Myocyte (in vitro differentiated cells): ENCODE data around the gene TRIM56. TPM values are rescaled to one million over a fixed set of nuclear protein-coding genes. Genes with fewer than 3 reads are reported as not detected.
"Not testable (repeated sequence)": the region's sequence is repeated elsewhere in the genome, so short reads cannot be mapped to it uniquely, and the experiment has no call there.

Experiments used
- DNase-seq: peaks from one replicate; pipeline ENCODE4 v3.0.0-alpha.2; 2012; ENCODE audit warnings: low read depth
- total RNA-seq: library from RNA; depleted of rRNA; stranded (reverse); fragments of >200 nt; gene quantifications from 2 replicates; pipeline ENCODE4 v1.2.3, GENCODE V29; 2014

The TRIM56 gene
- total RNA-seq, 1 donor from 2014 or later: 7.8 TPM

DNA sequence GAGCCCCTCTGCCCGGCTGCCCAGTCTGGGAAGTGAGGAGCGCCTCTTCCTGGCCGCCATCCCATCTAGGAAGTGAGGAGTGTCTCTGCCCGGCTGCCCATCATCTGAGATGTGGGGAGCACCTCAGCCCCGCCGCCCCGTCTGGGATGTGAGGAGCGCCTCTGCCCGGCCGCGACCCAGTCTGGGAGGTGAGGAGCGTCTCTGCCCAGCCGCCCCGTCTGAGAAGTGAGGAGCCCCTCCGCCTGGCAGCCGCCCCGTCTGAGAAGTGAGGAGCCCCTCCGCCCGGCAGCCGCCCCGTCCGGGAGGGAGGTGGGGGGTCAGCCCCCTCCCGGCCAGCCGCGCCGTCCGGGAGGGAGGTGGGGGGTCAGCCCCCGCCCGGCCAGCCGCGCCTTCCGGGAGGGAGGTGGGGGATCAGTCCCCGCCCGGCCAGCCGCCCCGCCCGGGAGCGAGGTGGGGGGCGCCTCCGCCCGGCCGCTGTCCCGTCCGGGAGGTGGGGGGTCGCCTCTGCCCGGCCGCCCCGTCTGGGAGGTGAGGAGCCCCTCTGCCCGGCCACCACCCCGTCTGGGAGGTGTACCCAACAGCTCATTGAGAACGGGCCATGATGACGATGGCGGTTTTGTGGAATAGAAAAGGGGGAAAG lies 7.1 kb downstream of the TRIM56 start:
- DNase-seq: not testable (repeated sequence)

DNA sequence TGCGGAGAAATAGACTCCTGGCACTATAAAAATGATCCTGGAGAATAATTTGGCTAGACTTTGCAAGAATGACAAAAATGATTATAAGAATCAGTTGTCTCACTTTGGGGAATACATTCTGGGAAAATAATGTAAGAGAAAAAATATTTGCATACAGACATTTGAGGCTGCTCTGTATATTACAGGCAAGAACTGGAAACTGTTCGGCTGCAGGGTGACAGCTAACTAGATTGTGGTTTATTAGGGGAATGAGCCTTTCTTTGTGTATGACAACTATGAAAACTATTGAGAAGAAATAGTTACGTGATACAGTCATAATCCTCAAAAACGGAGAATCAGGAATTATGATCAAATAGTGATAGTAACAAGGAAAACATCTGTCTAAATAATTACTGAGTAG lies 8.6 kb downstream of the TRIM56 start:
- peak; percentile 63 for DNase-seq

DNA sequence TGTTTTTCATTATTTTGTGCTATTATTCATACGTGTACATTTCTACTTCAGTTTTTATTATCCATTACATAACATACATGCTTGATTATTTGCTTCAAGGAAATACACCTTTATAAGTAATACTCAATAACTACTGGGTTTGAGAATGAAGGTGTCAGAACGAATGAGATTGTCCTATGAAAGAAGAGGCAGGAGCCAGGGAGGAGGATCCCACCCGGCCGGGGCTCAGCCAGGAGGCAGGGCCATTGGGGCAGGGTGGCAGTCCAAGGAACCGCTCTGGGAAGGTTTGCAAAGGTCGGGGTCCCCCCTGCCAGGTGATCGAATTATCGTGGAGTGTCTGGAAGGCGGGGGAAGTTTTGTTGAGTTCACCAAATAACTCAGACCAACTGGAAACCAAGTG lies 9.1 kb downstream of the TRIM56 start:
- DNase-seq: no peak

DNA sequence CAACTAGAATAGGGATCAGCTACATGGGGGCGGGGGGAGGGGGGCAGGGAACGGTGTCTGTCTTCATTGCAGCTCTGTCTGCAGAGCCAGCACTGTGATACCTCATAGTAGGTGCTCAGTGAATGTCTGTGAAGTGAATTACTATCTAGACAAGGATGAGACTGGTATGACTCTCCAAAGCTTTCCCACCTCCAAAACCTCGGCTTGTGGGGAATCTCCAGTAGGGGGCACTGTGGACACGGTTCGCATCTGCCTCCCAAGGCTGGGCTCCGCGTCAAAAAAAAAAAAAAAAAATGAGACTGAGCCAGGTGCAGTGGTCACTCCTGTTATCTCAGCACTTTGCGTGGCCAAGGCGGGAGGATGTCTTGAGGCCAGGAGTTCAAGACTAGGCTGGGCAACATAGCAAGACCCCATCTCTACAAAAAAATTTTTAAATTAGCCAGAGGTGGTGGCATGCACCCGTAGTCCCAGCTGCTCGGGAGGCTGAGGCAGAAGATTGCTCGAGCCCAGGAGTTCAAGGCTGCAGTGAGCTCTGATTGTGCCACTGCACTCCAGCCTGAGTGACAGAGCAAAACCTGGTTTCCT lies 9.6 kb downstream of the TRIM56 start:
- DNase-seq: peak; percentile 84

DNA sequence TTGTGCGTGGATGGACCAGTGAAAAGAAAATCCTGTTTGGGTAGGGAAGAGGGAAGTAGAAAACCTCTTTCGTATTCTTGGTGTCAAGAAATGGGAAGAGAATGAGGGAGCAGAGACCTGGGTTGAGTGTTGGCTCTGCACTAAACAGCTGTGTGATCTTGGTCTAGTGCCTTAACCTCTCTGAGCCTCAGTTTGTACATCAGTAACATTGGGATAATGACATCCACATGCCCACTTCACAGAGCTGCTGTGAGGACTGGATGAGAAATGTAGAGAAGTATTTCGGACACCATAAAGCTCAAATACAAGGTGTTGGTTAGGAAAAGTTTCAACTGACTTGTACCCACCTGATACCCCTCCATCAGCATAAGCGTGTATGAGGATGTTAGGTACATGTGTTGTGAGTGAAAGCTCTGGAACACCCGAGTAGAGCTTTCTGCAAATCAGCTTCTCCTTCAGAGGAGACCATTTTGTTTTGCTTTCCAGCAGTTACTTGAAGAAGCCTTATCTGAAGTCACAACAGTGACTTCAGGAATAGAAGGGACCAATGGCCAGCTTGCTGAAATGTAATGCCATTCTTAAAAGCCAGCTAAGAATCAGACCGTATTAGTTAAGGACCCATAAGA lies 11.2 kb downstream of the TRIM56 start:
- no peak for DNase-seq

DNA sequence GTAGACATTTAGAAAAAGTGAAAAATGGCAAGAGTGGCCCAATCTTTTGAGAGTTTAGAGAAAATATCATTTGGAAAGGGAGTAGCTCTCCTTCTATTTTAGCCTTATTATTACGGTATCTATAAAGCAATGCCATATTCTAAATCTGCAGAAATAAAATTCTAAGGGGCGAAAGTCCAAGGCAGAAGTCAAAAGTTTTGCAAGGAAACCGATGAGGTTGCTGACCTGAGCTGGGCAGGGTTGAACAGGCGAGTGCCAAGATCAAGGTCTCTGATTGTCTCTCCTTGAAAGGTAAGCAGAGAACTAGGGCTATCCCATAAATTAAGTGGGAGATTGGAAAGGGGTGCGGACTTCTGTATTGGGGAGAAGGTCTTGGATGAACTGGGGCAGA lies 11.7 kb downstream of the TRIM56 start:
- no peak for DNase-seq

DNA sequence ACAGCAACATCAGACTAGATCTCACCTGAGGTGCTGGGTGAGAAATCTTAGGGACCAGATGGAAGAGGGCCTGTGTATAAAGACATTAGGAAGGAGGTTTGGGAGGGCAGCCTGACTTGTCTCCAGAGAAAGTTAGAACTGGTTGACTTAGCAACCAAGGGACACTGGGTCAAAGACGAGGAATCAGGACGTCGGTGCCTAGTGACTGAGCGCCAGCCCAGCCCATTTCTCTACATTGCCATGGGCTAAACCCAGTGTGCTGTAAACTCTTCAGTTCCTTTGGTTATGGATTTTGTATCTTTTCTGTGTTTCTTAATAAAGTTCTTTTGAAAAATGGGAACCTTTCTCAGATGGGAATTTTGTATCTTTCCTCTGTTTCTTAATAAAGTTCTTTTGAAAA lies 12.3 kb downstream of the TRIM56 start:
- no peak for DNase-seq

DNA sequence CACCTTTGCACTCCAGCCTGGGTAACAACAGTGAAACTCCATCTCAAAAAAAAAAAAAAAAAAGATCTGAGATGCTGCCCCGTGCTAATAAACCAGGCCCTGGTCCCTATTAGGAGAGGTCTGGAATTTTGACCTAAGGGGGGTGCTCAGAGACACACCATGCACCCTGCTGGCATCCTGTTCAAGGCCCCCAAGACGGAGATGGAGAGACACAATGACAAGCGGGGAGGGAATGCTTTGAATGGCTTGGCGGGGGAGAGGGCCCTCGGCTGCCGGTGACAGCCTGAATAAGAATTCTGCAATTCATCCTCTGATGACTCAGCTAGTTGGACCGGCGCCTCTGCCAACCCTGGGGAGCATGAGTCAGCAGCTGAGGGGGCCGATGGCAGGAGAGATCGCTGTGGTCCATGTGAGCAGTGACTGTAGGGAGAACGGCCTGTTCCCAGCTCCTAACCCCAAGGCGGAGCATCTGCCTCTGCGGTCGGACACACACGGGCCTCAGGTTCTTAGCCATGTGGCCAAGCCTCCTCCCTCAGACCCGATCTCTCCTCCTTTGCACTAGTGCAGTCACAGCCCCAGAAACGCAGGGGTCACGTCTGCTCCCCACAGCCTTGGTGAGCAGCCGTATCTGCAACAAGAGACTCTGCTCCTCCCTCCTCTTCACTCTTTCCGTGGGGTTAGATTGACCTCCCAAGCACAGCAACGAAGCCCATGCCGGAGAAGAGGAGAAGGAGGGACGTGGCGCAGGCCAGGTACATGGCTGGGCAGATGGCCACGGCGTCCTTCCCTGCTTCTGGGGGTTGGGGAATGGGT lies 14.9 kb downstream of the TRIM56 start:
- DNase-seq: peak; percentile 100

DNA sequence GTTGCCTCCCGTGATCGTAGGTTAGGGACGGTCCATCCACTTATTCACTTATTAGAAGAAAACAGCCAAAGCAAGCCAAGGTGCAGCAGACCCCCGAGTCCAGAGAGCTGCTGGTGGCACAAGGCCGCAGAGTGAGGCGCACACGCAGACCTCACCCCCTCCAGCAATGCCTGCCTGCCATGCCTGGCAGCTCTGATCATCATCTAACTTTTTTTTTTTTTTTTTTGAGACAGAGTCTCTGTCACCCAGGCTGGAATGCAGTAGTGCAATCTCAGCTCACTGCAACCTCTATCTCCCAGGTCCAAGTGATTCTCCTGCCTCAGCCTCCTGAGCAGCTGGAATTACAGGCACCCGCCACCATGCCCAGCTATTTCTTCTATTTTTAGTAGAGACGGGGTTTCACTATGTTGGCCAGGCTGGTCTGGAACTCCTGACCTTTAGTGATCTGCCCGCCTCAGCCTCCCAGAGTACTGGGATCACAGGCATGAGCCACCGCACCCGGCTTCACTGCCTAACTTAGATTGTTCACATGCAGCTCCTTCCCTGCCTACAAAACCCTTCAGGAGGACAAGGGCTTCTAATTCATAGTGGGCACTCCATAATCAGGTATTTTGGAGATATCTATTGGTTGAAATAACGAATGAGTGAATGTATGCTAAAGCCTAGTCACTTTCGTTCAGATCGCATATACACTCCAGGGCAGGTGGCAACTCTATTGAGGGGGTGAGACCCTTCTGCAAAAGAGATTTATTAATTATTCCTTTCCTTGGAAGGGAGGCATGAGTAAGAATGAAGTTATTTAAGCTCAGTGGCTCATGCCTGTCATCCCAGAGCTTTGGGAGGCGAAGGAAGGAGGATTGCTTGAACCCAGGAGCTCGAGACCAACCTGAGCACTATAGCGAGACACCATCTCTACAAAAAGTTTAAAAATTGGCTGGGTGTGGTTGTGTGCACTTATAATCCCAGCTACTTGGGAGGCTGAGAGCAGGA lies 15.9 kb downstream of the TRIM56 start:
- DNase-seq: peak; percentile 24

DNA sequence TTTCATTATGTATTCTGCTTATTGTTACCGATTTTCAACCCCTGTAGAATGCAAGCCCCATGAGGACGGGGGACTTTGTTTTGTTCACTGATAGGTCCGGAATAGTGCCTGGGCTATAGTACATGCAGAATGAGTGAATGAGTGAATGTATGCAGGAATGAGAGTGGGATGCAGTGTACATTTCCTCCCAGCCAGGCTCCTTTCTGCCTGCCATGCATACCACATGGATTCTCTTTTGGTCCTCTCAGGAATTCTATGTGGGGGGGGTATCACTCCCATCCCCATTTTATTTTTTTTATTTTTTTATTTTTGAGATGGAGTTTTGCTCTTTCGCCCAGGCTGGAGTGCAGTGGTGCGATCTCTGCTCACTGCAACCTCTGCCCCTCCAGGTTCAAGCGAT lies 16.7 kb downstream of the TRIM56 start:
- DNase-seq: no peak

DNA sequence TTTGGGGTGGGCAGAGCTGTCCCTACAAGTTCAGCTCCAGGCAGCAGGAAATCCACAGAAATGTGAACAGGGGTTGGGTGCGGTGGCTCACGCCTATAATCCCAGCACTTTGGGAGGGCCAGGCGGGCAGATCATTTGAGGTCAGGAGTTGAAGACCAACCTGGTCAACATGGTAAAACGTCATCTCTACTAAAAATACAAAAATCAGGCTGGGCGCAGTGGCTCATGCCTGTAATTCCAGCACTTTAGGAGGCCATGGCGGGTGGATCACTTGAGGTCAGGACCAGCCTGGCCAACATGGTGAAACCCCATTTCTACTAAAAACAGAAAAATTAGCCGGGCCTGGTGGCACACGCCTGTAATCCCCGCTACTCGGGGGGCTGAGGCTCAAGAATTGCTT lies 18.4 kb downstream of the TRIM56 start:
- not testable (repeated sequence) for DNase-seq

DNA sequence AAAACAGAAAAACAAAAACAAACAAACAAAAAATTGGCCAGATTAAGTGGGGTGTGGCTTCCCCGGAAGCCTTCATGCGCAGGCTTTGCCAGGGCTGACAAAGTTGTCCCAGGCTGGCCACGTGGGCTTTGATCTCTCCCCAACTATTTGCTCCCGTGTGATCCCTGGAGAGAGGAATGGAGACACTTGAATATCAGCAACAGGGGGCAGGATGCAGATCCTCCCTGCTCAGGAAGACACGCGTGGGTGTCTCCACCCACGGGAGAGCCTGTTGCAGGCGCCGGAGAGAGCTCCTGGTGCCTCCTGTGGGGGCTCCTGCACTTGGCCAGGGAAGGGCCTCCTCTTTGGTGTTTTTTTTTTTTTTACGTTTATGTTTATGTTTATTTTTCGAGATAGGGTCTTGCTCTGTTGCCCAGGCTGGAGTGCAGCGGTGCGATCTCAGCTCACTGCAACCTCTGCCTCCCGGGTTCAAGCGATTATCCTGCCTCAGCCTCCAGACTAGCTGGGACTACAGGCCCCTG lies 19.0 kb downstream of the TRIM56 start:
- DNase-seq: no peak

DNA sequence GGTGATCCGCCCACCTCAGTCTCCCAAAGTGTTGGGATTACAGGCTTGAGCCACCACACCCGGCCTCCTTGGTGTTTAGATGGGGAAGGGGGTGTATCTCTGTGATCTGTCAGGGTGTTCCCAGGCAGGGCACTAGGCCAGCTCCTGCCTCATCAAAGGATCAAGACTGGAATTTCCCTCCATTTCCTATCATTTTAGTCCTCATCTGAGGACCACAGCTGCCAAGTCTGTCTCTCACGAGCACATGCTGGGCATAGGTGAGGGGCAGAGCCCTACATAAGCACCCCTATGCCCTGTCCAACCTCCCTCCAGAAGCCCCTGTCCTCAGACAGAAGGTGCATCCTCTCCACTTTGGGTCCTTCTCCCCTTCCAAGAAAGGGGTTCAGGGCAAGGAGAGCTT lies 19.5 kb downstream of the TRIM56 start:
- no peak for DNase-seq

DNA sequence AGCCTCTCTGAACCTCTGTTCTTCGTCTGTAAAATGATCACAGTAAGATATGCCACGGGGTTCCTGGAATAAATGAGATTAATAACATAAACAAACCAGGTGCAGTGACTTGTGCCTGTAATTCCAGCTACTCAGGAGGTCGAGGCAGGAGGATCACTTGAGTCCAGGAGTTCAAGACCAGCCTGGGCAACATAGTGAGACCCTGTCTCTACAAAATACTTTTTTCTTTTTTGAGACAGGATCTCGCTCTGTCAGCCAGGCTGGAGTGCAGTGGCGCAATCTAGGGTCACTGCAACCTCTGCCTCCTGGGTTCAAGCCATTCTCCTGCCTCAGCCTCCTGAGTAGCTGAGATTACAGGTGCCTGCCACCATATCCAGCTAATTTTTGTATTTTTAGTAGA lies 20.0 kb downstream of the TRIM56 start:
- not testable (repeated sequence) for DNase-seq

DNA sequence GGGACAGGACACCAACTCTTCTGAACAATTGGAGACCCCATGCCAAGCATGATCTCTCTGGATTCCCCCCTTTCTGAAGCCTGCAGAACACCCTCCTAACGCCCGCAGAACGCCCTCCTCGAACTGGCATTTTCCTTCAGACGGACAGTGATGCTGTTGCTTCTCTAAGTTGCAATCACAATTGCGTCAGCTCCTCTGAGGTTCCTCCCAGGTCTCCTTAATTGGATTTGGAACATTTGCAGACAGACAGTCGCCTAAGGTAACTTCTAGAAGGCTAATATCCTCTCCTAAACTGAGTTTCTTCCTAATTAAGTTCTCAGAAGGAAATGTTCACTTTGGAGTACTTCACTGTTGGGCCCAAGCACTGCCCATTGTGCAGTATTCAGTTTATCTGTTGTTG lies 21.1 kb downstream of the TRIM56 start:
- DNase-seq: no peak

DNA sequence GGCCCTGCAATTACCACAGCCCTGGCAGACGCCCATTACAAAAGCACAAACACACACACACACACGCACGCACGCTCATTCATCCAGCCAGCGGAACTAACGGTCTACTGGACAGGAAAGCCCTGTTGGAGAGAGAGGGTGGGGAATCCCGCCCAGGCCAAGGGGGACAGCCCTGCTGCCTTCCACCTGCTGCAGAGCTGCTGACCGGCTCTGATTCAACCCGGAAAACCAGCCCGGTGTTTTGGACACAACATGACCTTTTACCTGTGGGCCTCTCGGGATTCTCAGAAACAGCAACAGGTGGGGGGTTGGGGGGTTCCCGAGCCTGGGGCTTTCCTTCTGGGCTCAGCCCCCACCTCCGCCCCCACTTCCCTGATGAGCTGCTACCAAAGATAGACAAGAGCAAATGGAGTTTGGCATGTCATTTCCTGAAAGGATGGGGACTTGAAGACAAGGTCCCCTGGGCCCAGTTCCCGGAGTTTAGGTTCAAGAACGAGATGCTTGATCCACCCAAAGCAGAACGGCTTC lies 23.1 kb downstream of the TRIM56 start:
- peak; percentile 66 for DNase-seq

DNA sequence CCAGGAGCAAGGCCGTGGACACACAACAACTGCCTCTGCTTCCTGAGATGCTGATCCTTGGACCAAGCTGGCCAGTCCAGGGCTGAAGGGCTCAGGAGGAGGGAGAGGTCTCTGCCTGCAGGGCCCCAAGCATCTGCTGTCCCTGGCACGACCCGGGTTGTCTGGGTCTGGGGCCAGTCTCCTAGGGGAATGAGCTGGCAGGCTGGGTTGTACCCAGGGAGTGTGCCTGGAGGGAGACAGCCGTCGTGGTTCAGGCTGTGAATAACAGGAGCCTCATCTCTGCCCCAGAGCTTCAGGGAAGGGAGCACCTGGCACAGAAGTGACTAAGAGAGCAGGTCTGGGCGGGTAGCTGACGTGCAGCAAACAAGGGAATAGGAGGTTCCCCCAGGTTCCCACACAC lies 23.7 kb downstream of the TRIM56 start:
- peak; percentile 72 for DNase-seq

DNA sequence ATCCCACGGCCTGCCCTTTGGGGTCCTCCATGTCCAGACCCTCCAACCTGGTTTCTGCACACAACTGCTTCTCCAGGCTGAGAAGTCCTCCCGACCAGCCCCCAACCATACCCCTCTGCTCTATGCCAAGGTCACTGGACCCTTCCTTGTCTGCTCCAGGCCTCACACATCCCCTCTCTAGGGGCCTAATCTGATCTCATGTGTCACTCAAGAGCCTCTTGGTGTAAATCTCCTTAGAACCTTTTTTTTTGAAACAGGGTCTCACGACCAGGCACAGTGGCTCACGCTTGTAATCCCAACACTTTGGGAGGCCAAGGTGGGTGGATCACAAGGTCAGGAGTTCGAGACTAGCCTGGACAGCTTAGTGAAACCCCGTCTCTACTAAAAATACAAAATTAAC lies 24.1 kb downstream of the TRIM56 start:
- DNase-seq: no peak

DNA sequence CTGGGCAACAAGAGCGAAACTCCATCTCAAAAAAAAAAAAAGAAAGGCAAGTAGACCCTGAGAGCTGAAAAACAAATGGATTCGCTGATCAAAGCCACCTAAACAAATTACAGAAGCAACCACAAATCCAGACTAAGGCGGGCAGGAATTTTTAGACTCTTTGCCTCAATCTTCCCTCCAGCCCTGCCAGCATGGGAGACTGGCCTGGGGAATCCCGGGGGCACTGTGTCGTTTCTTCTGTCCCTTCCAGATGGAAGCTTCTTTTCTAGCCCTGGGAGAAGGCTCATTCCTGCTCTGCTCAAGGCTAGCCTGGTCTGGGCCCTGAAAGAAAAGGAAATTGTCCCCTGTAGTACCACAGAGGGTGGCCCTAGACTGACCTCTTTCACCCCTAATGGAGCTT lies 26.0 kb downstream of the TRIM56 start:
- DNase-seq: no peak

DNA sequence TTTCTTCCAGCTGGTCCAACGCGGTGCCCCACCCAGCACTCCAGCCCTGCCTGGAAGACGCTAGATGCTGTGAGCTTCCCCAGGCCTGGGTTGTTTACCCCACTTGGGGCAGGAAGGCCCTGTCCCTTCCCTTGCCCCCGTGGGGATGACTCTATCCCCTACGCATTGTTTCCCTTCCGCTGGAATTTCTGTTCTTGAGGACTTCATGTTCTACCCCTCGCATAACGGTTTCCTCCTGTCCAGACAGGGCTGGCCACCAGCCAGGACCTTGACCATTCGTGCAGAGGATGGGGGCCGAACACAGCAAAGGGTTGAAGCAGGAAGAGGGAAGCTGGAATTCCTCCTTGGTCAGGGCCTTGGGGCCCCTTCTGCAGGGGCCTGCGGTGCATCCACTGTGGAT lies 27.0 kb downstream of the TRIM56 start:
- no peak for DNase-seq
